ENCODE measurements around the gene GPATCH1. TPM values are rescaled to one million over a fixed set of nuclear protein-coding genes. Genes with fewer than 3 reads are reported as not detected.

Gene GPATCH1
- total RNA-seq, 1 donor from 2014 or later: 11.1 TPM

GRCh38 chr19:33071887-33072286, 9.1 kb upstream of the GPATCH1 start:
- H3K4me3 Mint-ChIP-seq: no peak overlapping the region
- H3K9me3 Mint-ChIP-seq: no peaks in the 10 kb centered on the region
- no peak overlapping the region for H3K27ac Mint-ChIP-seq
- no peaks in the 10 kb centered on the region for H3K4me1 Mint-ChIP-seq (ENCODE audit: low read depth)
- intact Hi-C loops (cut with micrococcal nuclease): no loop called here
- H3K27me3 Mint-ChIP-seq (ENCODE audit: insufficient read depth): peaks cover 13% of the 10 kb centered on the region
- no peaks in the 10 kb centered on the region for H3K36me3 Mint-ChIP-seq (ENCODE audit: low read depth)
- DNase-seq (ENCODE audit: low spot score): no peak

DNA sequence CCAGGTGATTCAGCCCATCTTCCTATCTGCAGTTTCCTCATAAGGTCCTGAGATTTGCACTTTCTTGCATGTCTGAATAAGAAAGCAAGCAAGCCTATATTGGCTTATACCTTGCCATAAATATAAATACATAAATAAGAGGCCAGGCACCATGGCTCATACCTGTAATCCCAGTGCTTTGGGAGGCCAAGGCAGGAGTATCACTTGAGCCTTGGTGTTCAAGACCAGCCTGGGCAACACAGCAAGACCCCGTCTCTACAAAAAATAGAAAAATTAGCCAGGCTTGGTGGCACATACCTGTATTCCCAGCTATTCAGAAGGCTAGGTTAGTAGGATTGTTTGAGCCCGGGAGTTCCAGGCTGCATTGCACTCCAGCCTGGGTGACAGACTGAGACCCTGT, 5.5 kb upstream of the GPATCH1 start:
- no peak for DNase-seq (ENCODE audit: low spot score)
- intact Hi-C loops (cut with micrococcal nuclease): no loop called here
- Mint-ChIP-seq H3K9me3 (no peaks in the 10 kb centered on the region), H3K4me3 (no peak overlapping the region), H3K27ac (no peak overlapping the region), H3K27me3 (ENCODE audit: insufficient read depth) (peaks cover 9% of the 10 kb centered on the region), H3K4me1 (ENCODE audit: low read depth) (peaks cover 12% of the 10 kb centered on the region), H3K36me3 (ENCODE audit: low read depth) (no peaks in the 10 kb centered on the region)

DNA sequence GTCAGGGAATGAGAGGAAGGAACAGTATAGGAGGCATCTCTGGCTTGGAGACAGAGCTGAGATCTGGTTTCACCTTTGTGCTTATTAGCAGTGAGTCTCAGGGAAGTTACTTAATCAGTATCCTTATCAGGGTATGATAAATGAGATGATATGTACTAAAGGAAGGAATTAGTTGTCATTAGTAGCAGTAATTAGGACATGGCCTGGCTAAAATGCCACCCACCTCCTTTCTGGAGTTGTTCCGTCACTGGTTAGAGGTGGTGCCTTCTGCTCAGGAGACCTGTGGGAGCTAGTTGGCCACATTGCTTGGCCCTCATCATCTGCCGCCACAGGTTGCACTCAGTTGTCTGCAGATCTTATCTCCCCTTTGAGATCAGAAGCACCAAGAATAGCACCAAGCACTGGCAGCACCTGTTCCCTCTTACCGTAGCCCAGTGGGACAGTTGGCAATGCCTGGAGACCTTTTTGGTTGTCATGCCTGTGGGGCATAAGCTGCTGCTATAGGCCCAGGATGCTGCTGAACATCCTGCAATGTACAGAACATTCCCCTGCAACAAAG, 4.7 kb downstream of the GPATCH1 start:
- intact Hi-C loops (cut with micrococcal nuclease): no loop called here
- no peaks in the 10 kb centered on the region for H3K9me3 Mint-ChIP-seq
- no peak for DNase-seq (ENCODE audit: low spot score)
- no peaks in the 10 kb centered on the region for H3K27me3 Mint-ChIP-seq (ENCODE audit: insufficient read depth)
- H3K27ac Mint-ChIP-seq: no peak overlapping the region
- H3K4me3 Mint-ChIP-seq: no peak overlapping the region
- H3K36me3 Mint-ChIP-seq (ENCODE audit: low read depth): peaks cover 19% of the 10 kb centered on the region
- H3K4me1 Mint-ChIP-seq (ENCODE audit: low read depth): peaks cover 23% of the 10 kb centered on the region

GRCh38 chr19:33086955-33087354, 6.0 kb downstream of the GPATCH1 start:
- intact Hi-C loops (cut with micrococcal nuclease): no loop called here
- H3K27me3 Mint-ChIP-seq (ENCODE audit: insufficient read depth): no peaks in the 10 kb centered on the region
- H3K27ac Mint-ChIP-seq: no peak overlapping the region
- no peak for DNase-seq (ENCODE audit: low spot score)
- H3K36me3 Mint-ChIP-seq (ENCODE audit: low read depth): peaks cover 22% of the 10 kb centered on the region
- H3K4me3 Mint-ChIP-seq: no peak overlapping the region
- peaks cover 13% of the 10 kb centered on the region for H3K4me1 Mint-ChIP-seq (ENCODE audit: low read depth)
- no peaks in the 10 kb centered on the region for H3K9me3 Mint-ChIP-seq

DNA sequence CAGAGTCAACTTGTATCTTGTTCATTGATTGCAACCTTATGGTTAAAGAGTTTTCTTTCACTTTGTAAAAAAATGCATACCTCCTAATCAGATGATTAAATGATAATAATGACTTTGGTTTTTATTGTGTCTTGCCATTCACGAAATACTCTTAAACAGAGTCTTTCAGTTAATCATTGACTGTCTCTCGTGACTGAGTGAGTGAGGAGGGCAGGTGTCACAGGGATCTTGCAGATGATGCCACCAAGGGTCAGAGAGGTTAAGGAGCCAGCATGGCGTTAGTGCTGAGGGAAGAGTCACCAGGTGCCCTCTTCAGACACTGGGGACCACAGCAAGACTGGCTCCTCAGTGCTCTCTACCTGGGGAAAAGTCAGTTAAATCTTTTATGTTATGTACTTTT, 8.0 kb downstream of the GPATCH1 start:
- intact Hi-C loops (cut with micrococcal nuclease): no loop called here
- H3K9me3 Mint-ChIP-seq: no peaks in the 10 kb centered on the region
- H3K4me1 Mint-ChIP-seq (ENCODE audit: low read depth): peaks cover 9% of the 10 kb centered on the region
- H3K27ac Mint-ChIP-seq: no peak overlapping the region
- peaks cover 31% of the 10 kb centered on the region for H3K36me3 Mint-ChIP-seq (ENCODE audit: low read depth)
- H3K4me3 Mint-ChIP-seq: no peak overlapping the region
- no peak for DNase-seq (ENCODE audit: low spot score)
- H3K27me3 Mint-ChIP-seq (ENCODE audit: insufficient read depth): no peaks in the 10 kb centered on the region

DNA sequence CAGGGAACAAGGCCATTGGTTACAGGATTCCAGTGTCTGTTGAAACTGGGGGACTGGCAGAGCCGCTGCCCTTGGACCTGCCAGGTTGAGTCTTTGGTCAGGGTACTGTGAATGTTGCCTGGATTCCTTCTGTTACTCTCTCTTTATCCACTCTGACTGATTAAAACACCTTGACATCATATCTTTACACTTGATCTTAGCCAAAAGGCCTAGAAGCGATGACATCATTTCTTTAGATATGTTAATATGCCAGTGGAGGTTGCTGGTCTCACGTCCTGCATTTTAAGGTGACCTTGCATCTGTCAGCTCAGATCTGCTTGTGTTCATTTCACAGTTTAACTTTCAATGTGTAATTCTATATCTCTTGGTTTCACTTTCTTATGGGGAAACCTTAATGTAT, 9.2 kb downstream of the GPATCH1 start:
- no peak overlapping the region for H3K27ac Mint-ChIP-seq
- intact Hi-C loops (cut with micrococcal nuclease): no loop called here
- H3K9me3 Mint-ChIP-seq: no peaks in the 10 kb centered on the region
- peaks cover 5% of the 10 kb centered on the region for H3K4me1 Mint-ChIP-seq (ENCODE audit: low read depth)
- H3K27me3 Mint-ChIP-seq (ENCODE audit: insufficient read depth): no peaks in the 10 kb centered on the region
- no peak for DNase-seq (ENCODE audit: low spot score)
- no peak overlapping the region for H3K4me3 Mint-ChIP-seq
- peaks cover 33% of the 10 kb centered on the region for H3K36me3 Mint-ChIP-seq (ENCODE audit: low read depth)

DNA sequence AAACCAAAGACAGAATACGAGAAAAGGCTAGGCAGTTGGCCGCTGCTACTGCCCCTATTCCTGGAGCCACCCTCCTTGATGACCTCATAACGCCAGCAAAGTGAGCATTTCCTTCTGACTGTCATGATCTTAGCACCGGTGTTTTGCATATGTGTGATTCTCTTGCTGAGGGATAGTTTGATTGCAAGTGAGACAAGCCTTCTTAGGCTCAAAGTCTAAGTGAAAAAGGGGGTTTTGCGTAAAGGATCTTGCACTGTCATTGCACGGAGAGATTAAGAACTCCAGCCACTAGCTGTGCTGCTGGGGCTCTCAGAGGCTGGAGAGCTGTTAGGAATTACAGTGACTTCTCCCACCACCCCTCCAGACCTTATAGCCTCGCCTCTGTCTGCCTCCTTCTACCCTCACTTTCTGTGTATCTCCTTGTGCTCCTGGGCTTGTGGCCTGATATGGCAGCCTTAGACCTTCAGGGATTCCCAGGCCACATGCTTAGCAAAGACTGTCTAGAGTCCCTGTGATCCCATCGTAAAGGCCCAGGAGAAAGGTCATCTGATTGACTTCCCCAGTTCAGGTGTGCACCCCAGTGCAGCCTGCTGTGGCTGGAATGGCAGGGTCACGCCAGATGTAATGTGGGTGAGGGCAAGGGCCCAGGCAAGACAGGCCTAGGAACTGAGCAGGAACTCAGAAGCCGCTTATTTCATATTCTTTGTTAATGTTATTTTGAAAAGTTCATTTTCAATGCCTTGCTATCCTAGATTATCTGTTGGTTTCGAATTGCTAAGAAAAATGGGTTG, 12.6 kb downstream of the GPATCH1 start:
- peaks cover 5% of the 10 kb centered on the region for H3K4me1 Mint-ChIP-seq (ENCODE audit: low read depth)
- DNase-seq (ENCODE audit: low spot score): no peak
- no peaks in the 10 kb centered on the region for H3K27me3 Mint-ChIP-seq (ENCODE audit: insufficient read depth)
- no peak overlapping the region for H3K27ac Mint-ChIP-seq
- intact Hi-C loops (cut with micrococcal nuclease): no loop called here
- H3K9me3 Mint-ChIP-seq: no peaks in the 10 kb centered on the region
- H3K4me3 Mint-ChIP-seq: no peak overlapping the region
- peaks cover 44% of the 10 kb centered on the region for H3K36me3 Mint-ChIP-seq (ENCODE audit: low read depth)

DNA sequence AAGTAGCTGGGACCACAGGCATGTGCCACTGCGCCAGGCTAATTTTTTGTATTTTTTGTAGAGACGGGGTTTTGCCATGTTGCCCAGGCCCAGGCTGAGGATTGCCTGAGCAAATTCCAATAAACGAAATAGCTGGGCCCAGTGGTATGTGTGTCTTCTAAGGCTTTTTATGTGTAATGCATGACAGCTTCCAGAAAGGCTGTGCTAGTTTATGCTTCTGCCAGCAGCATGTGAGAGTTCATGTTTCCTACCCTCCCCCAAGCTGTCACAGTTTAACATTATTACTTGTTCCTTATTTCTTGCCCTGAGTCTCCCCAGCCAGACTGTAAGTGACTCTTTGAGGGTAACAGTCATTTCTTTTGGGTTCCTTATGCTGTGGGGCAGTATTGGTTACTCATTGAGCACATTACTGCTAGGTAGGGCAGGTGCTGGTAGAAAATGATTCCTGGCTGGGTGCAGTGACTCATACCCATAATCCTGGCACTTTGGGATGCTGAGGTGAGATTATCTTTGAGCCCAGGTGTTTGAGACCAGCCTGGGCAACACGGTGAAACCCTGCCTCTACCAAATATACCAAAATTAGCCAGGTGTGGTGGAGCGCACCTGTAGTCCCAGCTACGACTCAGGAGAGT, 13.6 kb downstream of the GPATCH1 start:
- Mint-ChIP-seq H3K36me3 (ENCODE audit: low read depth) (peaks cover 41% of the 10 kb centered on the region), H3K27ac (no peak overlapping the region), H3K27me3 (ENCODE audit: insufficient read depth) (no peaks in the 10 kb centered on the region), H3K4me3 (no peak overlapping the region), H3K9me3 (no peaks in the 10 kb centered on the region), H3K4me1 (ENCODE audit: low read depth) (no peaks in the 10 kb centered on the region)
- intact Hi-C loops (cut with micrococcal nuclease): no loop called here
- no peak for DNase-seq (ENCODE audit: low spot score)

GRCh38 chr19:33096005-33096404, 15.0 kb downstream of the GPATCH1 start:
- no peak overlapping the region for H3K27ac Mint-ChIP-seq
- DNase-seq (ENCODE audit: low spot score): no peak
- H3K9me3 Mint-ChIP-seq: no peaks in the 10 kb centered on the region
- H3K36me3 Mint-ChIP-seq (ENCODE audit: low read depth): peaks cover 34% of the 10 kb centered on the region
- intact Hi-C loops (cut with micrococcal nuclease): no loop called here
- no peaks in the 10 kb centered on the region for H3K27me3 Mint-ChIP-seq (ENCODE audit: insufficient read depth)
- H3K4me1 Mint-ChIP-seq (ENCODE audit: low read depth): no peaks in the 10 kb centered on the region
- no peak overlapping the region for H3K4me3 Mint-ChIP-seq

DNA sequence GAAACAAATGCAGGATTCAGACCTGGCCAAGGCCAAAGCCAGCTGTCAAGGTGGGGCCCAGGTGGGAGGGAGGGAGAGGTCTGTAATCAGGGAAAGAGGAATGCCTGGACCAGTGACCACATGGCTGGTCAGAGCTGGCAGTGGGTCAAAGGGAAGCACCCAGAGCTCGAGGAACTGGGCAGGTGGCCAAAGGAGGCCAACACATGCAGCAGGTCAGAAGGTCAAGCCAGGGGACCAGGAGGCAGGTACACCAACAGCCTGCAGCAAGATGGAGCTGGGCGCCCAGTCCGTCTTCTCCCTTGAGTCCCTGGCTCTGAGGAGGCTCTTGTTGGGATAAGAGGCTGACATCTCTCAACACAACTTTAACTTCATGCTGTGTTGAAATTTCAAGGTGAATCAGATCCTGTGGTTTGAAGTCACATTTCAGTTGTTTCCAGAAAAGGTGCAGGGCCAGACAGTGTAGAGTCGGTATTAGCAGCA, 17.1 kb downstream of the GPATCH1 start:
- no peaks in the 10 kb centered on the region for H3K27me3 Mint-ChIP-seq (ENCODE audit: insufficient read depth)
- H3K9me3 Mint-ChIP-seq: no peaks in the 10 kb centered on the region
- peaks cover 40% of the 10 kb centered on the region for H3K36me3 Mint-ChIP-seq (ENCODE audit: low read depth)
- no peak for DNase-seq (ENCODE audit: low spot score)
- H3K4me1 Mint-ChIP-seq (ENCODE audit: low read depth): no peaks in the 10 kb centered on the region
- no peak overlapping the region for H3K4me3 Mint-ChIP-seq
- H3K27ac Mint-ChIP-seq: no peak overlapping the region
- intact Hi-C loops (cut with micrococcal nuclease): no loop called here

- intact Hi-C loops (cut with micrococcal nuclease): no loop called here
- no peaks in the 10 kb centered on the region for H3K27me3 Mint-ChIP-seq (ENCODE audit: insufficient read depth)
- H3K4me3 Mint-ChIP-seq: no peak overlapping the region
- H3K36me3 Mint-ChIP-seq (ENCODE audit: low read depth): peaks cover 30% of the 10 kb centered on the region
- H3K9me3 Mint-ChIP-seq: no peaks in the 10 kb centered on the region
- H3K4me1 Mint-ChIP-seq (ENCODE audit: low read depth): no peaks in the 10 kb centered on the region
- DNase-seq (ENCODE audit: low spot score): no peak
- no peak overlapping the region for H3K27ac Mint-ChIP-seq
These were observed 20.1 kb downstream of the GPATCH1 start for GRCh38 chr19:33100894-33101644.

- Mint-ChIP-seq H3K27ac (no peak overlapping the region), H3K4me1 (ENCODE audit: low read depth) (no peaks in the 10 kb centered on the region), H3K27me3 (ENCODE audit: insufficient read depth) (no peaks in the 10 kb centered on the region), H3K36me3 (ENCODE audit: low read depth) (peaks cover 27% of the 10 kb centered on the region), H3K4me3 (no peak overlapping the region), H3K9me3 (no peaks in the 10 kb centered on the region)
- intact Hi-C loops (cut with micrococcal nuclease): no loop called here
- DNase-seq (ENCODE audit: low spot score): no peak
These were observed 21.9 kb downstream of the GPATCH1 start for GRCh38 chr19:33102893-33103292.

DNA sequence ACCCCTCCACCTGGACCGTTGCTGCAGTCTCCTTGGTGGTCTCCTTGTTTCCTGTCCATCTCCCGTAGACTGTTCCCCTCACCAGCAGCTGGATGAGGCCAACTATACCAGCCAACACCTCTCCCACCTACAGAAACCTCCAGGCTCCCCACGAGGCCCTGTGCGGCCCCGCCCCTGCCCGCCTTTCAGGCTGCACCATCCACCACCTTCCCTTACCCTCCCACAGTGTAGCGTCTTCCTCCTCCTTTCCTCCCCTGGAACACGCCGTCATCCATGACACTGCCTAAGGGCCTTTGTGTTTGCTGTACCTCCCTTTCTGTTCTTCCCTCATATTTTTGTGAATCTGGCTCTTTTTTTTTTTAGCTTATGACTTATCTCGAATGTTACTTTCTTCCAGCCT, 27.2 kb downstream of the GPATCH1 start:
- H3K4me1 Mint-ChIP-seq (ENCODE audit: low read depth): no peaks in the 10 kb centered on the region
- no peak overlapping the region for H3K4me3 Mint-ChIP-seq
- intact Hi-C loops (cut with micrococcal nuclease): no loop called here
- H3K27me3 Mint-ChIP-seq (ENCODE audit: insufficient read depth): no peaks in the 10 kb centered on the region
- H3K27ac Mint-ChIP-seq: no peak overlapping the region
- peaks cover 39% of the 10 kb centered on the region for H3K36me3 Mint-ChIP-seq (ENCODE audit: low read depth)
- no peak for DNase-seq (ENCODE audit: low spot score)
- no peaks in the 10 kb centered on the region for H3K9me3 Mint-ChIP-seq
